Measurements from ENCODE around the gene USB1.
A peak's percentile ranks its signal among the peaks of the same experiment; 100 is the strongest.

Gene USB1

GRCh38 chr16:58062821-58063220 is 61.6 kb downstream of the USB1 start:
- Histone ChIP-seq H3K27me3 (ENCODE audit: control insufficient read depth in 3 of 3, insufficient read depth in 3 of 3, low read depth in 1 of 3, low read length in 3 of 3) (no peaks in the 10 kb centered on the region), H3K23ac (ENCODE audit: low read depth, low read length, poor library complexity) (no peak overlapping the region), H3K4me1 (ENCODE audit: control insufficient read depth in 2 of 2, insufficient read depth in 1 of 2, low read depth in 1 of 2, low read length in 2 of 2) (peaks cover 4 to 12% of the 10 kb centered on the region in 2 donors), H3K27ac (replicated peaks; ENCODE audit: low read length) (no peak overlapping the region), H2BK12ac (ENCODE audit: low read length) (no peak overlapping the region), H3K4ac (ENCODE audit: low read length) (no peak overlapping the region), H3K14ac (ENCODE audit: low read length) (no peak overlapping the region), H3K9ac (ENCODE audit: low read depth, low read length, poor library complexity) (no peak overlapping the region), H4K91ac (ENCODE audit: low read depth, low read length, poor library complexity) (no peak overlapping the region), H2AFZ (ENCODE audit: low read length) (peak overlapping the region; percentile 80), H3K9me3 (replicated peaks in 1 of 2; ENCODE audit: control insufficient read depth in 2 of 2, insufficient read depth in 1 of 2, low read depth in 1 of 2, low read length in 2 of 2) (no peaks in the 10 kb centered on the region), H2BK120ac (ENCODE audit: low read depth, low read length) (no peak overlapping the region), H2BK15ac (ENCODE audit: low read length) (no peak overlapping the region), H3K36me3 (replicated peaks in 1 of 2; ENCODE audit: control insufficient read depth in 2 of 2, insufficient read depth in 2 of 2, low read length in 2 of 2) (no peaks in the 10 kb centered on the region), H3K18ac (ENCODE audit: low read length) (peak overlapping the region; percentile 42), H3K79me1 (ENCODE audit: low read depth, low read length) (no peaks in the 10 kb centered on the region), H2BK5ac (ENCODE audit: low read length) (no peak overlapping the region), H4K8ac (ENCODE audit: low read depth, low read length) (no peak overlapping the region), H3K4me2 (ENCODE audit: insufficient read depth, low read length, poor library complexity, severe bottlenecking) (no peak overlapping the region), H3K4me3 (ENCODE audit: low read length in 2 of 2) (no peak overlapping the region), H2AK5ac (ENCODE audit: low read depth, low read length) (no peak overlapping the region)
- DNase-seq (ENCODE audit: low spot score), result no peak
- WGBS, 2 donors (ENCODE audit: extremely low coverage in 2 of 2, insufficient read length in 2 of 2, insufficient replicate concordance in 1 of 2), result no CpG with 5 or more reads among the region's 4 CpGs

- no peaks in the 10 kb centered on the region for H3K9me3 ChIP-seq (replicated peaks in 1 of 2; ENCODE audit: control insufficient read depth in 2 of 2, insufficient read depth in 1 of 2, low read depth in 1 of 2, low read length in 2 of 2)
- H3K9ac ChIP-seq (ENCODE audit: low read depth, low read length, poor library complexity), result no peak overlapping the region
- peak overlapping the region; percentile 83 for H2AFZ ChIP-seq (ENCODE audit: low read length)
- no peak overlapping the region for H3K4ac ChIP-seq (ENCODE audit: low read length)
- DNase-seq (ENCODE audit: low spot score), result no peak
- H3K23ac ChIP-seq (ENCODE audit: low read depth, low read length, poor library complexity), result no peak overlapping the region
- H4K91ac ChIP-seq (ENCODE audit: low read depth, low read length, poor library complexity), result no peak overlapping the region
- H2AK5ac ChIP-seq (ENCODE audit: low read depth, low read length), result peak overlapping the region; percentile 31
- no peak overlapping the region for H3K14ac ChIP-seq (ENCODE audit: low read length)
- no peak overlapping the region for H3K4me2 ChIP-seq (ENCODE audit: insufficient read depth, low read length, poor library complexity, severe bottlenecking)
- H3K27ac ChIP-seq (replicated peaks; ENCODE audit: low read length), result no peak overlapping the region
- no peaks in the 10 kb centered on the region for H3K27me3 ChIP-seq (ENCODE audit: control insufficient read depth in 3 of 3, insufficient read depth in 3 of 3, low read depth in 1 of 3, low read length in 3 of 3)
- H2BK5ac ChIP-seq (ENCODE audit: low read length), result no peak overlapping the region
- no peak overlapping the region for H2BK120ac ChIP-seq (ENCODE audit: low read depth, low read length)
- no CpG with 5 or more reads among the region's 8 CpGs for WGBS, 2 donors (ENCODE audit: extremely low coverage in 2 of 2, insufficient read length in 2 of 2, insufficient replicate concordance in 1 of 2)
- peak overlapping the region; percentile 29 for H4K8ac ChIP-seq (ENCODE audit: low read depth, low read length)
- H2BK12ac ChIP-seq (ENCODE audit: low read length), result peak overlapping the region; percentile 9
- no peak overlapping the region for H2BK15ac ChIP-seq (ENCODE audit: low read length)
- no peak overlapping the region for H3K4me3 ChIP-seq (ENCODE audit: low read length in 2 of 2)
- H3K36me3 ChIP-seq (replicated peaks in 1 of 2; ENCODE audit: control insufficient read depth in 2 of 2, insufficient read depth in 2 of 2, low read length in 2 of 2), result no peaks in the 10 kb centered on the region
- H3K79me1 ChIP-seq (ENCODE audit: low read depth, low read length), result no peaks in the 10 kb centered on the region
- peaks cover 4 to 12% of the 10 kb centered on the region in 2 donors for H3K4me1 ChIP-seq (ENCODE audit: control insufficient read depth in 2 of 2, insufficient read depth in 1 of 2, low read depth in 1 of 2, low read length in 2 of 2)
- no peak overlapping the region for H3K18ac ChIP-seq (ENCODE audit: low read length)
These were observed 62.3 kb downstream of the USB1 start for GRCh38 chr16:58063377-58064076.

DNA sequence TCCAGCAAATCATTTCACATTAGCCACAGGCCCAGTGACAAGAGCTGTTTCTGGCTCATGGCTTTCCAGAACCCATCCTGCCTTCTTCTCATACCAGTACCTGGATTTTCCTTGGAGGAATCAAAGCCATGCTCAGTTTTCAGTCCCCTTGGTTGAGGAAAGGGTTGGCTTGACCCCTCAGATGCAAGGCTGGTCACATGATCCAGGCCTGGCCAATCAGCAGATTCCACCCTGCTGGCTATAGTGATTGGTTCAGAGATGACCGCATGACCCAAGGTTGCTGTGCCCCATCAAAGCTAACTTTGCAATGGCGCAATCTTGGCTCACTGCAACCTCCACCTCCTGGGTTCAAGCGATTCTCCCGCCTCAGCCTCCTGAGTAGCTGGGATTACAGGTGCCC is 69.4 kb downstream of the USB1 start:
- no peak overlapping the region for H2BK15ac ChIP-seq (ENCODE audit: low read length)
- H3K9me3 ChIP-seq (replicated peaks in 1 of 2; ENCODE audit: control insufficient read depth in 2 of 2, insufficient read depth in 1 of 2, low read depth in 1 of 2, low read length in 2 of 2), result peaks cover 0 to 2% of the 10 kb centered on the region in 2 donors
- H2AFZ ChIP-seq (ENCODE audit: low read length), result no peak overlapping the region
- no peak overlapping the region for H2AK5ac ChIP-seq (ENCODE audit: low read depth, low read length)
- no peak overlapping the region for H2BK120ac ChIP-seq (ENCODE audit: low read depth, low read length)
- DNase-seq (ENCODE audit: low spot score), result no peak
- no peaks in the 10 kb centered on the region for H3K4me1 ChIP-seq (ENCODE audit: control insufficient read depth in 2 of 2, insufficient read depth in 1 of 2, low read depth in 1 of 2, low read length in 2 of 2)
- WGBS, 2 donors (ENCODE audit: extremely low coverage in 2 of 2, insufficient read length in 2 of 2, insufficient replicate concordance in 1 of 2), result no CpG with 5 or more reads among the region's 4 CpGs
- no peak overlapping the region for H3K18ac ChIP-seq (ENCODE audit: low read length)
- no peak overlapping the region for H4K8ac ChIP-seq (ENCODE audit: low read depth, low read length)
- no peak overlapping the region for H2BK5ac ChIP-seq (ENCODE audit: low read length)
- no peak overlapping the region for H3K23ac ChIP-seq (ENCODE audit: low read depth, low read length, poor library complexity)
- no peak overlapping the region for H2BK12ac ChIP-seq (ENCODE audit: low read length)
- no peak overlapping the region for H3K27ac ChIP-seq (replicated peaks; ENCODE audit: low read length)
- no peaks in the 10 kb centered on the region for H3K27me3 ChIP-seq (ENCODE audit: control insufficient read depth in 3 of 3, insufficient read depth in 3 of 3, low read depth in 1 of 3, low read length in 3 of 3)
- H3K4ac ChIP-seq (ENCODE audit: low read length), result no peak overlapping the region
- H3K4me2 ChIP-seq (ENCODE audit: insufficient read depth, low read length, poor library complexity, severe bottlenecking), result no peak overlapping the region
- no peaks in the 10 kb centered on the region for H3K36me3 ChIP-seq (replicated peaks in 1 of 2; ENCODE audit: control insufficient read depth in 2 of 2, insufficient read depth in 2 of 2, low read length in 2 of 2)
- H3K9ac ChIP-seq (ENCODE audit: low read depth, low read length, poor library complexity), result no peak overlapping the region
- no peak overlapping the region for H3K4me3 ChIP-seq (ENCODE audit: low read length in 2 of 2)
- H4K91ac ChIP-seq (ENCODE audit: low read depth, low read length, poor library complexity), result no peak overlapping the region
- H3K79me1 ChIP-seq (ENCODE audit: low read depth, low read length), result no peaks in the 10 kb centered on the region
- no peak overlapping the region for H3K14ac ChIP-seq (ENCODE audit: low read length)

All from neuronal stem cell (in vitro differentiated cells).